C4-2B (cell line): ENCODE measurements around the gene MAP3K14.

ENCODE experiments used
- H3K27ac ChIP-seq: fragments of 450-650 bp; 2 replicates; pipeline ENCODE4 v1.5.1; 2017
- CTCF ChIP-seq: fragments of 450-650 bp; conservative IDR thresholded peaks from 2 replicates; pipeline ENCODE4 v1.5.1; 2017; ENCODE audit warnings: mild to moderate bottlenecking
- ZFX ChIP-seq: fragments of 450-650 bp; IDR thresholded peaks from 2 replicates; pipeline ENCODE4 v1.6.1; 2017

MAP3K14 gene

DNA sequence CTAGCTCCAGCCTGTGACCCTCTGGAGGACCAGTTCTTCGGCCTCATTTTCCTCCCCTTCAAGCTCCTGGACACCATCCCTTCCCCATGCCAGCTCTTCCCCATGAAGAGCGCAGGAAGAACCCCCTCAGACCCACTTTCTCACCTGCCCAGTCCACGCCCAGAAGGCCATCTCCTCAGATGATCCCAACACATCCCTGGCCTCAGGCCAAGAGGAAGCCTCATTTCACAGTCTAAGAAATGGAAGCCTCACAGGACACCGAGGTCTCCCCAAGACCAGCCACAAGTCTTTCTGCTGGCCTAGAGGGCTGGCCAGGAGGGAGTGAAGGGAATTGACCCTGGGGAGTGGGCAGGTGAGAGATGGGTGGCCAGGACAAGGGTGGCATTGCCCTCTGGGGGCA lies 62.9 kb downstream of the MAP3K14 start:
- H3K27ac ChIP-seq: no peak overlapping the region
- TF ChIP-seq CTCF (no peak), ZFX (no peak)

- H3K27ac ChIP-seq: peak overlapping the region; percentile 54; the same call in 1 of the 2 replicates
Observed at GRCh38 chr17:45253237-45253636, 63.6 kb downstream of the MAP3K14 start.

- H3K27ac ChIP-seq: peak overlapping the region; percentile 54
- TF ChIP-seq CTCF: no peak
- no peak for TF ChIP-seq ZFX
Observed at GRCh38 chr17:45251931-45252330, 64.9 kb downstream of the MAP3K14 start.

- H3K27ac ChIP-seq: peak overlapping the region; percentile 91
- TF ChIP-seq CTCF (no peak), ZFX (no peak)
Observed at GRCh38 chr17:45248132-45248957, 68.5 kb downstream of the MAP3K14 start.

DNA sequence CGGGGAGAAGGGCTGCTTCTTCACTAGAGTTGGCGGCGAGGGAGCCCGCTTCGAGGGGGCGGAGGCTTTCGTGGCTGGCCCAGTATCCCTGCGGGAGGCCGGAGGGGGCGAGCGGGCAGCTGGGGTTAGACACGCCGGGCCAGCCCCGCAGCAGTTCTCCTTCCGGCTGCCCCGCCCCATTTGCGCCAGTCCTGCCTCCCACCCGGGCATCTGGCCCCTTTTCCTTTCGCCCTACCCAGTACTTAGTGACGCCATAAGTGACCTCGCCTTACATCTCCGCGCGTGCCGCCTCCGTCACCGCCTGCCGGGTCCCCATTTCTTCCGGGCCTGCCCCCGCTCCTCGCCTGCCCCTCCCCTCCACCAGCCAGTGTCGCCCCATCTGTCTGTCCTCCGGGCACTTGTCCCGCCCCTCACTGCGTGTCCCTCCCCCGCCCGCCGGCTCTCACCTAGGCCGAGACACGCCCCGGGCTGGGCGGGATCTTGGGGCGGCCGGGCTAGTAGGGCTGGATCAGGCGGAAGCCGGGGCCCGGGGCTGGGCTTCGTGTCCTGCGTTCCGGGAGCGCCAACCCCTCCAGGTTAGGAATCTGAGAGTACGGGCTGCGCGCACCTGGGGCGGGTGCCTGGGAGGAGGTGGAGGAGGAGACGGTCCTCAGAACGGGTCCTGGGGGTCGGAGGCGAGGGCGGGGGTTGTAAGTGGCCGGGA lies 69.2 kb downstream of the MAP3K14 start:
- TF ChIP-seq CTCF (no peak), ZFX (no peak)
- H3K27ac ChIP-seq: peak overlapping the region; percentile 91

- peak overlapping the region; percentile 91 for H3K27ac ChIP-seq
- TF ChIP-seq CTCF: peak; percentile 81
- no peak for TF ChIP-seq ZFX
Observed at GRCh38 chr17:45246861-45247428, 69.9 kb downstream of the MAP3K14 start.

DNA sequence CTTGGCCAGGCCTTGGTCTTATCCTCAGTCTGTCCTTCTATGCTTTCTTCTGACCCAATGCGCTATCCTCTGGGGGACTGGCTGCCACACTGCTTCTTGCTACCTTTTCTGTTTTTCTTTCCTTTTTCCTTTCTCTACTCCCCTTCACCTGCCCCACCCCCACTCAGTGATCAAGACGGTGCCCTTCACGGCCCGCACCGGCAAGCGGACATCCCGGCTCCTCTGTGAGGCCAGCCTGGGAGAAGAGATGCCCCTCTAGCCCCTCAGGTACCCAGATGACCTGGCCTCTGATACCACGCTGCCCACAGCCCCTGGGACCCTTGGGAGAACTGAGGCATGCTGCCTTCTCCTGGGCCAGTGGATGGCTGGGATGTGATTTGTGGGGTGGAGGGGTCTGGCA lies 70.5 kb downstream of the MAP3K14 start:
- H3K27ac ChIP-seq: peak overlapping the region; percentile 91
- no peak for TF ChIP-seq ZFX
- TF ChIP-seq CTCF: no peak
